NCI-H2171 (cell line): ENCODE measurements around the gene CD276.
"Not testable (repeated sequence)": the region's sequence is repeated elsewhere in the genome, so short reads cannot be mapped to it uniquely, and the experiment has no call there.

Experiments used
- DNase-seq: peaks from one replicate; lab custom pipeline; 2025; lab: John Stamatoyannopoulos, UW

Gene CD276

DNA sequence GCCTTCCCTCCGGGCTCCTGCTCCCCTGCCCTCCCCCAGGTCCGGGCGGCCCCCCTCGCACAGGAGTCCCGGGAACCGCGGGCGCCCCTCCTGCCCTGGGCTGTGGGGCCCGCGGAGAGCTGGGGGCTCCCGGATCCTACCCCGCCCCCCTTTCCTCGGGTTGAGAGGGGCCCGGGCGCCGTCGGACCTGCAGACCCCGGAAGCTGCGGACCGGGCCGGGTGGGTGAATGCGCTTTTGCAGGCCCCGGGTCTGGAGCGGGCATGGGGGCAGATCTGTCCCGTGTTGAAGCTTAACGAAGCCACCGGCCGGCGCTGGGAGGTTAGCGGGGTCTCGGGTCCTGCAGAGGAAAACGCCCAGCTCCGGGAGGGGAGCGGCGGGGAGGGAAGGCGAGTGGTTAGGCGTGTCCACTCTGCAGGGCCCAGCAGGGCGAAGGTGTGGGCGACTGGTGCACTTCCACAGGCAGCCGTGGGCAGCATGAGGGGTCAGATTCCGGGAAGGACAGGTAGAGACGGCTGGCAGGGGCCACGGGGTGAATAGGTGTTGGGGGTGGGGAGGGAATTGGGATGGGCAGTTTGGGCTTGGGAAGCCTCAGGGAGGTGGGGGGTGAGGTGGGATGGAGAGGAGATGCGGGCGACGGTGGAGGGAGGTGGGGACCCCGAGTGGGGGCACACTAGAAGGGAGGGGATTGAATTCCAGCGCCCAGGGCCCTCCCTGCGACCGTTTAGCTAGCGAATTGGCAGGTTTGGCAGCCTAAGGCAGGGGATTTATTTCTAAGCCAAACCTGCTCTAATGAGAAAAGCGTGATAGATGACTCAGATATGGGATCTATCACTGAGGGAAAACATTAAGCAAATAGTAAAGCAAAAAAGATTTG lies 635 bp downstream of the CD276 start:
- DNase-seq, result peak; percentile 17

GRCh38 chr15:73685981-73686380 lies 1.8 kb downstream of the CD276 start:
- no peak for DNase-seq

DNA sequence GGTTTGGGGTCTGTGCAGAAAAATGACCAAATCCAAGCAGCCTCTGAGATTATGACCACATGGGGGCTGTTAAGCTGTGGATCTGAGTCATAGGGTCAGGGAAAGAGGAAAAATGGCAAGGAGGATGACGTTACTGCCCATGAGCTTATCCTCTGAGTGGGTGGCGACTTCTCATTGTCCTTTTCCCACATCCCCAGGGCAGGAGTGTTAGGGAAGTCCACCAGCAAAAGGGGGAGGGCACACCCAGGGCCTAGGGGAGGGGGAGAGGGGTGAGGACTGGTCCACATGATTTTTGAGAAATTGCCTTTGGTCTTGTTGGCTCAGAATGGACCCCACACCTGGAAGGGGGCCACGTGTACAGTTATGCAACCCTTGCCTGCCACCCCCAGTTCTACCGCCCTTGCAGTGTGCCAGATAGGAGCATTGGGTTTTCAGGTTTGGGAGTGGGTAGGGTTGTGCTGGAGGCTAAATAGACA lies 2.6 kb downstream of the CD276 start:
- no peak for DNase-seq

- DNase-seq, result no peak
Observed at GRCh38 chr15:73687351-73687750, 3.2 kb downstream of the CD276 start.

- no peak for DNase-seq
Observed at GRCh38 chr15:73688455-73688854, 4.3 kb downstream of the CD276 start.

DNA sequence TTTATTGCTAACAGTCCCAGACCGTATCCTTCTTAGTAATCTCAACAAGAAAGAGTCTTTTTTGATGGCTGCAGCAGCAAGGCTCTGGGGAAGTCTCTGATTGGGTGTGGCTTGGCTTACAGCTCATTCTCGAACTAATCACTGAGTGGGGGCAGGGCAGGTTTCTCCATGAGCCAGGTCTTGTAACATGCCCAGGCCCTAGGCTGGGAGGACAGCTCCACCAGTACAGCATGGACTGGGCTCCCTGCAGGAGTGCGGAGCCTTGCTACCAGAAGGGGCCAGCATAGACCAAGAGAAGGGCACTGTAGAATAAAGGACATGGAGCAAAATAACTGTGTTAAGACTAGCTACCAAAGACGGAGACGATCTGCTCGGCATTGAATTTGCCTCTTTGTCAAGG lies 7.2 kb downstream of the CD276 start:
- DNase-seq, result no peak

DNA sequence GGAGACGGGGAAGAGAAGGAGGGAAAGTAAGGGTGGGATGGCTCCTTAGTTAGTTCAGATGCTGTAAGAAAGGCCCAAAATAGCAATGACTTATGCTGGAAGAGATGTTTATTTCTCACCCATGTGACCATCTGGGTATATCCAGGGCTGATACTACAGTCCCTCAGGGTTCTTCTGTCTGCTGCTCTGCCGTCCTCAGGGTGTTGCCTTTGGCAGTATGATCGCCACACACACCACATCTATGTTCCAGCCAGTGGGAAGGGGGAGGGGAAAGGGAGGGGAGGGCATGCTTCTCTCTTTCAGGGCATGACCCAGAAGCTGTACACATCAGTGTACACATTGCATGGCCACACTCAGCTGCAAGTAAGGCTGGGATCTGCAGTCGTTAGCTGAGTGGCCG lies 10.2 kb downstream of the CD276 start:
- no peak for DNase-seq

- no peak for DNase-seq
Observed at GRCh38 chr15:73695773-73696640, 11.8 kb downstream of the CD276 start.

- DNase-seq, result no peak
Observed at GRCh38 chr15:73696641-73697001, 12.4 kb downstream of the CD276 start.

DNA sequence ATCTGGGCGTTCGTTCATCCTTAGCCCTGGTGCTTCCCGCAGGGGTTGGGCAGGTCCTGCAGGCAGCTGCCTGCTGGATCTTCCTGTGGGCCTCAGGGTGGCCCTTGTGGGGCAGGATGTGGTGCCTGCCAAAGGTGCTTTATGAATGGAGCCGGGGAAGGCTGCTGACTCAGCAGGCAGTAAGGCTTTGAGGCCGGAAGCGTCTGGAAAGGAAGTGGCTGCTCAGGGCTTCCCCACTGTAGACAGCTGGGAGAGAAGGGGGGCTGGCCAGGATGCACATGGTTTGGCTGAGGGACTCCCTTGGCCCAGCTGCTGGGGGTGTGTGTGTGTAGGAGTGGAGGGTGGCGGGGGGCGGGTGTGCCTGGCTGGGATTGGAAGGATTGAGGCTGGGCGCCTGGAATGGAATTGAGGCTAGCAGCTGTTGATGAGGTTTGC lies 12.9 kb downstream of the CD276 start:
- DNase-seq, result peak; percentile 73

DNA sequence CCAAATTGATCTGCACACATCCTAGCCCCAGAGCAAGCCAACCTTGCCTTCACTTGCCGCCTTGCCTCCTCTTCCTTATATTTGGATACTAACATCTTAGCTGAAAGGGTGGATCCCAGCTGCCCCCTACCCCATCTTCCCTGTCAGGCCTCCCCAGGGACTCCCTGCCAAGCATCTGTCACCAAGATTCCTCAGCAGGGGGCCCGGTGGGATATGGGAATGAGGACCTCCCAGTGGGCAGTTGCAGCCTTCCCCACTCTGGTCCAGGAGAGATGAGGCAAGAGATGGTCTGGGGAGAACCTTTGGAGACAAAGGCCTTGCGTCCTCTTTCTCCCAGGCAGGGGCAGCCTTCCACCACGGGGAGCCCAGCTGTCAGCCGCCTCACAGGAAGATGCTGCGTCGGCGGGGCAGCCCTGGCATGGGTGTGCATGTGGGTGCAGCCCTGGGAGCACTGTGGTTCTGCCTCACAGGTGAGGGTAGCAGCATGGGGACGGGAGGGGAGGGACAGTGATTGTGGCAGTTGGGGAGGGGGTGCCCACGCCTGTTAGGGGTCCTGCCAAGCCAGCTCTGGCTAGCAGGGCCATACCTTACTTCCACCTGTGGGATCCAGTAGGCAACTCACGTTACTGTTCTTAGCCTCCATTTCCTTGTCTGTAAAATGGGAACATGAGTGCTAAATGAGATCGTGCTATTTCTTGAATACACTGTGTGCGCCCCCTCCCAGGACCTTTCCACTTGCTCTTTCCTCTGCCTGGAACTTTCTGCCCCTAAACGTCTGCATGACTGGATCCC lies 15.3 kb downstream of the CD276 start:
- DNase-seq, result peak; percentile 44

- DNase-seq, result peak; percentile 80
Observed at GRCh38 chr15:73700041-73700842, 16.1 kb downstream of the CD276 start.

GRCh38 chr15:73702311-73703239 lies 18.4 kb downstream of the CD276 start:
- DNase-seq, result not testable (repeated sequence)

DNA sequence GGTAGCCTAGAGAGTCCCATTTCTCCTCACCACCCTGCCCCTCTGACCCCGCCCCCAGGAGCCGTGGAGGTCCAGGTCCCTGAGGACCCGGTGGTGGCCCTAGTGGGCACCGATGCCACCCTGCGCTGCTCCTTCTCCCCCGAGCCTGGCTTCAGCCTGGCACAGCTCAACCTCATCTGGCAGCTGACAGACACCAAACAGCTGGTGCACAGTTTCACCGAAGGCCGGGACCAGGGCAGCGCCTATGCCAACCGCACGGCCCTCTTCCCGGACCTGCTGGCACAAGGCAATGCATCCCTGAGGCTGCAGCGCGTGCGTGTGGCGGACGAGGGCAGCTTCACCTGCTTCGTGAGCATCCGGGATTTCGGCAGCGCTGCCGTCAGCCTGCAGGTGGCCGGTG lies 19.4 kb downstream of the CD276 start:
- not testable (repeated sequence) for DNase-seq

DNA sequence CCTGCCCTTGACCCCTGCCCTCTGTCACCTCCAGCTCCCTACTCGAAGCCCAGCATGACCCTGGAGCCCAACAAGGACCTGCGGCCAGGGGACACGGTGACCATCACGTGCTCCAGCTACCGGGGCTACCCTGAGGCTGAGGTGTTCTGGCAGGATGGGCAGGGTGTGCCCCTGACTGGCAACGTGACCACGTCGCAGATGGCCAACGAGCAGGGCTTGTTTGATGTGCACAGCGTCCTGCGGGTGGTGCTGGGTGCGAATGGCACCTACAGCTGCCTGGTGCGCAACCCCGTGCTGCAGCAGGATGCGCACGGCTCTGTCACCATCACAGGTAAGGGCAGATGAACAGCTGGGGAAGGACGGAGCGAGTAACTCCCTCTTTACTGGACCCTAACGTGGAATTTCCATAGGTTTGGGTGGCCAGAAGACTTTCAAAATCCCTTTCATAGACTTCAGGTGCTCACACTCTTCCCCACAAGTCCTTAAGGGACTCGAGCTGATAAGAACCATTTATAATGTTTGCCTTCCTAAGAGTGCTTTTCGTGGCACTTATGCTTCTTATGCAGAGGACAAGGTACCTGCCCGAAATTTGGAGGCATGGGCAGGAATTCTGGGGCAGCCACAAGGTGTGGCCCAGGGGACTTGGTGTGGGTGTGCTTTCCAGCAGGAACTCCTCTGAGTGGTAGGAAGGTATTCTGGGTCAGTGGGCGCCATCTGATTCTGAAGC lies 20.1 kb downstream of the CD276 start:
- DNase-seq, result not testable (repeated sequence)

DNA sequence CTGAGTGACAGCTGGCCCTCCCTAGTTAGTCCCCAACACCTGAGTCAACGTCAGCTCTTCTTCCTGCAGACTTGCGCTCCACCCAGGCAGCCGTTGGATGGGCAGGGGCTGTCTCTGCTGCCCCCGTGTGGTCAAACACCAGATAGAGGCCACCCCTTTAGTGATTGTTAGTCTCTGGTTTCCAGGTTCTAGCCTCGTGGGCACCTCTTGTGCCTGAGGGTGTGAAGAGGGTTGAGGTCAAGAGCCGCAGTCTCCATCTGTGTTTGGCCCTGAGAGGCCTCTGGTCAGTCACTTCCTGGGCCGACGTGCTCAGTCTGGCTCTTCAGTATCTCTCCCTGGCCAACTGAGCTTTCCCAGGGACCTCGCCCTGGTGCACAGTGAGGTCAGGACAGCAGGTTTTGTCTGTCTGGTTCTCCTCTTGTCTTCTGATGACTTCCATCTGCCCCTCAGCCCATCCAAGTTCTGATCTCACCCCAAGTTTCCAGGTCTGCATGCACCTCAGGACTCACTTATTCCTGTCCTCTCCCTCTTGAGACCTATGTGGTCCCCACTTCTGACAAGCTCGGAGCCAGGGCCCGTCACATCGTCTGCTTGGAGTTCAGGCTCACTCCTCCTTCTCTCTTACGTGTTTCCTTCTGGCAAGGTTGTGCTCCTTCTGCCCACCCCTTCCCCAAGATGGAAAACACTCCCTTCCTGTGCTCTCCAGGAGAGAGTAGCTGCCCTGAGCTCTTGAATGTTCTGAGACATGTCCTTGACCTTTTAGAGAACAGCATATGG lies 20.9 kb downstream of the CD276 start:
- peak; percentile 48 for DNase-seq

- DNase-seq, result no peak
Observed at GRCh38 chr15:73708691-73709090, 24.5 kb downstream of the CD276 start.

- DNase-seq, result no peak
Observed at GRCh38 chr15:73709241-73709640, 25.1 kb downstream of the CD276 start.

DNA sequence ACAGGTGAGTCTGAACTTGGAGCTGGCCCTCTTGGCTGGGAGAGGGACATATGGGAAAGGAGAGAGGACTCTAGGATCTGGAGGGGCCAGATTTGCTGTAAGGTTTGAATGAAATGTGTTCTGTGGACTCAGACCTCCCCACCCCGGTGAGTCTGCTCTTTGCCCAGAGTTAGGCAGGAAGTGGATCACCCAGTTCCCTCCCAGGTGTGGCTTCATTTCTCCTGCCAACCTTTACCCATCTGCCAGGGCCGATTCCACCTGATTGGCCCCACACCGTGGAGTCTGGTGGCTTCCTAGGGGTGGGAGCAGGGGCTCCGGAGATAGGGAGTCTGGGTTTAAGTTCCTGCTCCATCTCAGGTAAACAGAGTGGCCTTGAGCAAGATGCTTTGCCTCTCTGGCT lies 25.5 kb downstream of the CD276 start:
- no peak for DNase-seq
